NCI-H82 treated with DMSO at 0.1 percent for 48 hours (cell line): ENCODE data around the gene PHLDB2.

Experiments used
- DNase-seq: peaks from one replicate; lab custom pipeline; 2025; ENCODE audit not compliant: unreplicated experiment; lab: John Stamatoyannopoulos, UW

PHLDB2 gene

GRCh38 chr3:112013784-112014143, 154.7 kb downstream of the PHLDB2 start:
- DNase-seq, result no peak

- no peak for DNase-seq
Measured at GRCh38 chr3:112017091-112017490, 158.0 kb downstream of the PHLDB2 start.

- no peak for DNase-seq
Measured at GRCh38 chr3:112018712-112019111, 159.6 kb downstream of the PHLDB2 start.

GRCh38 chr3:112019716-112020115, 160.7 kb downstream of the PHLDB2 start:
- DNase-seq, result no peak

GRCh38 chr3:112020674-112021085, 161.6 kb downstream of the PHLDB2 start:
- DNase-seq, result no peak
